ENCODE measurements around the gene KLC1.
A peak's percentile ranks its signal among the peaks of the same experiment; 100 is the strongest.
"Not testable (repeated sequence)": the region's sequence is repeated elsewhere in the genome, so short reads cannot be mapped to it uniquely, and the experiment has no call there.

KLC1 gene

GRCh38 chr14:103663506-103663905, 34.5 kb downstream of the KLC1 start:
- DNase-seq, result no peak

- DNase-seq, result no peak
These were observed 38.7 kb downstream of the KLC1 start for GRCh38 chr14:103667671-103668070.

DNA sequence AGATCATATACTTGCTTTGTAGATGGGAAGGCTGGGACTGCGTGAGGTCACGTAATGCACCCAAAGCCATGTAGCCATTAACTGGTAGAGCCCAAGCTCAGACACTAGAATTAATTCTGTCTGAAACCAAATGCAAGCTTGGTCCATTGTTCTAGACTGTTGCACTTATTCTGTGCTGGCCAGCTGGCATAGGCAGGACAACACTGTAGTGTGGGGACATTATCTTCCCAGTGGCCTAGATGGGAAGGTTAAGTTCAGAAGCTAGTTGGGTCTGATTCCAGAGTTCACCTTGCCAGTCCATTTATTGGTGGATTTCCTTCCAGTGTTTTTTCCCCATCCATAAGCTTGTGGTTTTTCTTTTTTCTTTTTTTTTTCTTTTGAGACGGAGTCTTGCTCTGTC, 39.1 kb downstream of the KLC1 start:
- no peak for DNase-seq

DNA sequence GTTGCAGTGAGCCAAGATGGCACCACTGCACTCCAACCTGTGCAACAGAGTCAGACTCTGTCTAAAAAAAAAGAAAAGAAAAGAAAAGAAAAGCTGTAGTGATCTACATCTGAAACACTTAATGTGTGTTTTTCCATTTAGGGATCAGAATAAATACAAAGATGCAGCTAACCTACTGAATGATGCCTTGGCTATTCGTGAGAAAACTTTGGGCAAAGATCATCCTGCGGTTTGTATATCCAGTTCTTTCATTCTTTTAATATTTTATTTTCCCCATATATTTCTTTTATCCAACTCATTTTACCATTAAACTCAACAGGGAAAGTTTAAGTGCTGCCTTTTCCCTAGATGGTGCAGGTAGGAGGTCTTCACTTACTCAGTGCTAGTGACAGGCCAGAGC, 40.4 kb downstream of the KLC1 start:
- DNase-seq, result no peak

DNA sequence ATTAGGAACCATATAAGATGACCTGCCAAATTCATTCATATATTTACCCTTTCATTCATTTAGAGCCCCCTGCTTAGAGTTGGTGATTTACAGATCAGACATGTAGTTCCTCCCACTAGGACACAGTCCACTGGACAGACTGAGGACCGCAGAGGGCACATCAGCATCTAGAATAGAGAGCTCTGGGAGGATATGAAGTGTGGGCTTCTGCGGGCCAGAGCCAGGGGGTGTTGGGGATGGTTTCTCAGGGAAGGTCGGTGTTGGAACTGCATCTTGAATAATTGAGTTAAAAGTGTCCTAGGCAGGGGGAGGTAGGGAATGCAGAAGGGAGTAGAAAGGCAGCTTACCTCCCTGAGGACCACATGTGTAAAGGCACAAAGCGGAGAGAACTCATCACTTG, 42.9 kb downstream of the KLC1 start:
- no peak for DNase-seq

GRCh38 chr14:103675957-103676356, 46.9 kb downstream of the KLC1 start:
- no peak for DNase-seq

DNA sequence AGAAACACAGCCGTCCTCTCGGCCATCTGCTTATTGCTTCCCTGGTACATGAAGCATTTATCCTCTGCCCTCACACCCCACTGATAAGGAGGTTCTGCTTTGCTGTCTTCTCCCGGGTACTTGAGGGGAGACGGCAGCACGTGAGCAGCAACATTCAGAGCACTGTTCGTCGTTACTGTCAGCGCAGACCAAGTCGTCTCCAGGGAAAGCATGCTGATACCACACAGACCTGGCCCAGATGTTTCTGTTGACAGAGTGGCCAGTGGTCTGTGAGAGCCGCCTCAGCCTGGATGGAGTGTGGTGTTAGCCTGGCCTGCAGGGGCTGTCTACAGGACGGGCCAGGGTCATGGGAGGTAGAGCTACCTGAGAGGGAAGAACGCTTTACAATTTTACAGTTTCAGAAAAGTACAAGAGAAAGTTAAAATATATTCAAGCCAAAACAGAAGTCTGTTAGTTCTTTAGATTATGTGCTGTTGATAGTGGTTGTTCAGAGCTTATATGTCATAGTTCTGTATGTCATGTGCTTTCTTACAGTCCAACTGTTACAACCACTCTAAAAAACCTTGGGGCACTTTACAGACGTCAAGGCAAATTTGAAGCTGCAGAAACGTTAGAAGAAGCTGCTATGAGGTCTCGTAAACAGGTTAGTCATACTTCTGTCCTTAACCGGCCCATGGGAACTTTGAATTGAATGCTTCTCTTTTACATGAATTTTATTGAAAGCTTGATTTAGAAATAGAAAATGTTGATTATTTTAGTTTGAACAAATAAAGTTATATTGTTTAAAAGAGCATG, 48.1 kb downstream of the KLC1 start:
- DNase-seq, result no peak

- DNase-seq, result peak; percentile 37
These were observed 50.3 kb downstream of the KLC1 start for GRCh38 chr14:103679351-103679750.

DNA sequence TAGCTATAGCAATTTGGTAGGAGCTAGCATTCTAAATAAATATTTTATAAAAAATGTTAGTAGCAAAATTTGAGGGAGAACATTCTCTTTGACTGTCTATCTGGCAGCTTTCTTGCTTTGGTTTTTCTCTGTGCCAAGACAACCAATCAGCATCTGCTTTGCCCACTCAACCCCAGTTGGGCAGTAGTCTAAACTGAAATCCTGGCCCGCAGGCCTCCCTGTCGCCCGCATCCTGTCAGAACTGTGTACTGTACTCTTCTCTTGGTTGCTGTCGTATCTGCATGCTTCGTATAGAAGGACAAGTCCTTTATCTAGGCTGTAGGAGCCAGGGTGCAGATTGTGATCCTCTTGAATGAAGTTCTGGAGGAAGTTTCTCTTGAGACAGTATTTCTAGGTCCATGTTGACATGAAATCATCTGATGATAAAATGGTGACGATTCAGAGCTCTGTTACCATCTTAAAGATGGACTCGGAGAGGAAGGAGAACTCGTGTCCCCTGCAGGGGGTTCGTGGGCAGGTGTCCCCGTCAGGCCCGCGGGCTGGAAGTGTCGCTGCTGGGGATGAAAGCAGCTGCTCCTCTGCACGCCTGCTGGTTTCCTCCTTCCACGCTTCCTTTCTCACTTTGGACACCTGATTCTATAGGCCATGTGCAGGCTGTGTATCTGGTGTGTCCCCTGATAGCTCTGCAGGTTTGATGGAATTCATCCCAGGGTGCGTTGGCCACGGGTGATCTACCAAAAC, 51.6 kb downstream of the KLC1 start:
- DNase-seq, result no peak

GRCh38 chr14:103683139-103683538, 54.1 kb downstream of the KLC1 start:
- DNase-seq, result no peak

DNA sequence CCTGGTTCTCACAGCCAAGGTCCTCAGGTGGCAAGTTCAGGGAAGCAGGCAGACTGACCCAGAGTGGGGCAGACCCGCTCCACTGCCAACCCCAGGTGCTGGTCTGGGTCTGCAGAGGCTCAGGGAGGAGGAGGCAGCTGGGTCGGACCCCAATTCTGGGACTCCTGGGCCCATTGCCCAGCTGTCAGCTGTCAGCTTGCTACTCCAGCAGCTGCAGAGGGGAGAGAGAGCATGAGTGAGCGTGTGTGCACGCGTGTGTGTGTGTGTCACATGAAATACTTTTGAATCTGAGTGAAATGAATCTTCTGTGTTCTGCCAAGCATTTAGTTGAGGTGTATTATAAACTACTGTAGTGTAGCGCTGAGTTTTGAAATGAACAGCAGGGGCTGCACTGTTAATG, 55.5 kb downstream of the KLC1 start:
- DNase-seq, result no peak

DNA sequence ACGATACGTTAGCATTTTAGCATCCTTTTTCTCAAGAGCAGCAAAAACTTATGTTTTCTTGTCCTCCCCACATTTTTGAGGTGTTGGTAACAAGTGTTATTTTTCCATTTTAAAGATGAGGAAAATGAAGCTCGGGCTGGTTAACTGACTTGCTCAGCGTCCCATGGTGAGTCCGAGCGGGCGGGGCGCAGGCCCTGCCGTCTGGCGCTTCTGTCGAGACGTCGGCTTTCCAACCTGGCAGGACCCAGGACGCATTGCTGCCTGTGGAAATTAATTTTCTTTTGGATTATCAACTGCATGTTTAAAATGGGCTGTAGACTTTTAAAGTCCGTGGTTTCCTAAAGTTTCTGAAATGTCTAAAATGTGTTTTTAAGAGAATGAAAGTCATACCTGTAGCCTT, 55.9 kb downstream of the KLC1 start:
- DNase-seq, result no peak

GRCh38 chr14:103685276-103686211, 56.5 kb downstream of the KLC1 start:
- DNase-seq, result no peak

- DNase-seq, result no peak
These were observed 57.9 kb downstream of the KLC1 start for GRCh38 chr14:103686831-103687485.

GRCh38 chr14:103687712-103688111, 58.7 kb downstream of the KLC1 start:
- DNase-seq, result no peak

- no peak for DNase-seq
These were observed 59.4 kb downstream of the KLC1 start for GRCh38 chr14:103688441-103688840.

DNA sequence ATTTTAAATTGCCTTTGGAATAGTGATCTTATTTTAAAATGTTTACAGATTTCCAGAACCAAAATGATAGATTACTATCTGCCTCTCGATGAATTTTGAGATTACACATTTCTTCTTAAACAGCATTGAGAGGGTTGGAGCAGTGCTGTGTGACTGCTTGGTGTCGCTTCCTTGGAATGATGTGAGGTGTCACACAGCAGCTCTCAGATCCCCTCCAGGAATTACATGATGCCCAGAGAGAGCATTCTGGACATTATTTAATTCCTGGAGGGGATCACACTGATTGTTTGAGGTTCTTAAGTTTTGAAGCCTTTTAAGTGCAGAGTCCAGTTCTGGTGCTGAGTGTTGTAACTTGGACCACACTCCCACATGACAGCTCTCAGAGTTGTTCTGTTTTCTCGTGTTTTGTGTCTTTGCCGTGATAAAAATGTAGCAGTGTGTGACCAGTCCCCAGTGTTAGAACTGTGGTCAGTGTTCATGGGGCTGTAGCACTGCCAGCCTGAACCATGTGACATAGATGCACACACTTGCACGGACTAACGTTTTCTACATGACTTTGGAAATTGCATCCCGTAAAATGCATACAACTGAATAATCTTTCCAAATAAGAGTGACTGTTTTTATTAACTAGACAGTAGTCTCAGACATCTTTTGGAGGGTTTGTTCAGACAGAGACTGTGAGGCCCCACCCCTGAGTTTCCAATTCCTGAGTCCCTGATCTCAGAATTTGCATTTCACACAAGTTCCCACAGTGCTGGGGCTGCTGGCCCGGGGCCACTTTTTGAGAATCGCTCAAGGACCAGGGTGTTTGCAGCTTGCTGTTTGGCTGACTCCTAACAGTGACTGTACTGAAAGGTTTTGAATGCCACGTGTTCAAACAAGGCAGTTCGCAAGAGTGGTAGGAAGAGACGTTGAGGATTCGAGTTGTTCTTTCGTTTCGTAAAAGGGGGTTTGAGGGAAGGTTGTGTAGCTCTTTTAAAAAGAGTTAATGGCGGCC, 60.2 kb downstream of the KLC1 start:
- DNase-seq, result no peak

DNA sequence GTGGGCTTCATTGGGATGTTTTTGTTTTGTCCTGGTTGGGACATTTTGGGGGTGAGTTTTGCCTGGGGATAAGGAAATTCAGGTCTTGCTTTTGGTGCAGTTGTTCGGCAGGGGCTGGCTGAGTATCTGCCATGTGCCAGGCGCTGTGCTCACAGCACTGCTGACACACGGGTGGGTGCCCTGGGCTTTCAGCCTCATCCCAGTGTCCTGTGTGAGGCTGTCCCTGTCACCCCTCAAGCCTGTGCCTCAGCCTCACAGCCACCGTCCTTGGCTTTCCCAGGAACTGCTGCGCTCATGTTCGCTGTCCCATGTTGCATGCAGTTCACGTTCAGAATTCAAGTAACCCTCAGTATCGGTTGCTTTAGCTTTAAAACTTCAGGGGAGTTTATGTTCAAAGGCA, 61.3 kb downstream of the KLC1 start:
- no peak for DNase-seq

- not testable (repeated sequence) for DNase-seq
These were observed 62.6 kb downstream of the KLC1 start for GRCh38 chr14:103691655-103692054.

DNA sequence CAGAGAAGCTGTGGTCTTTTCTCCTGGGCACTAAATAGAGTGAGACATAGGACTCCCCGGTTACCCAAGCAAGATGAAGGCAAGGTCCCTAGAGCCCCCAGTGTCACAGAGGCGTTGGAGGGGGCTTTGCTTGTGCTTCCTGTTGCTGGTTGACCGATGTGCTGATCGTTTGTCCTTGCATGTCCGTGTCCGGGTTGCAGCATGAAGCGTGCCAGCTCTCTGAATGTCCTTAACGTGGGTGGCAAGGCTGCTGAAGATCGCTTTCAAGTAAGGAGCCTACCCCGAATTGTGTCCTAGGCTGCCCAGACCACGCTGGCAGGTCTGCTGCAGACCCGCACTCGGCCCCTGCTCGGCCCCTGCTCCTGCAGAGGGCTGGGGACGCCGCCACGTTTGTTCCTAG, 63.1 kb downstream of the KLC1 start:
- DNase-seq, result no peak

DNA sequence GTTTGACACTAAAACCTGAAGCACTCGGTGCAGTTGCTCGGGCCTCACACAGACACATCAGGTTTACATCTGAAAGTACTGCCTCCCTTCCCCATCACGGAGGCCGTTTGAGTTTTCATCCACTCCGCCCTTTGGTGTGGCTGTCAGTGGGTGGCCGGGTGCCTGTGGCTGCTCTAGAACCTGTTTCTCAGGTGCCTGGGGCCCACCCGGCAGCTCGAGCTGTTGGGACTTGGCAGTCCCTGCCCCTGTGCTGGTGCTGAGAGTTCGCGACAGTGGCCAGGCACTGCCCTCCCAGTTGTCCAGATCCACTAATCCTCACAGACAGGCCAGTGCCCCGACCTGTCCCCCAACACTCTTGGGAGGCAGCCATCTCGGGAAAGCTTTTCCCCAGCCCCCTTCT, 63.9 kb downstream of the KLC1 start:
- DNase-seq, result no peak

DNA sequence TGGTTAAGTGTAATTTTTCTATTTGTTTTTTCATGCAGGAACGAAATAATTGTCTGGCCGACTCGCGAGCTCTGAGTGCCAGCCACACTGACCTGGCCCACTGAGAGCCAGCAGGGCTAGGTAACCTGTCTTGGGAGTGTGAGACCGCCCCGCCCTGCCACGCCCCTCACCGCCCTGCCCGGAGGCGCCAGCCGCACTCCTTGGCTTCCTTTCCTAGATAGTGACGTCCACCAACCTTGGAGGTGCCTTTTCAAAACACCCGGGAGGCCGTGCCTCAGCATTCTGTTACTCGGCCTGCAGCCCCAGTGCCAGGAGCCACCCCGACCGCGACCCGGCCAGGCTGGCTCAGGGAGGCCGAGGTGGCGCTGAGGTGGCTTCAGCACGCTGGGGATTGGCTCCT, 64.5 kb downstream of the KLC1 start:
- DNase-seq, result no peak
